Thoracic aorta (tissue), 2 donors: ENCODE measurements around the gene ZFPM1. TPM values are rescaled to one million over a fixed set of nuclear protein-coding genes. Genes with fewer than 3 reads are reported as not detected.

Experiments used
- ATAC-seq: fragments of 150-250 bp; one replicate; pipeline ENCODE4 v1.8.0; 2017; ENCODE audit warnings: low read depth; ENCODE audit not compliant: insufficient number of reproducible peaks, low FRiP score
- DNase-seq: peaks from one replicate; pipeline ENCODE4 v3.0.0-alpha.2; 2020; ENCODE audit warnings: low spot score
- H3K27ac ChIP-seq, 2 donors: fragments of 200-600 bp; sonication (generic); 1 replicate in 1 of 2; 2 replicates in 1 of 2; pipeline ENCODE4 v1.5.1; 2016; ENCODE audit warnings: mild to moderate bottlenecking in 2 of 2, moderate library complexity in 2 of 2
- H3K27me3 ChIP-seq: fragments of 200-600 bp; sonication (generic); replicated peaks from 2 replicates; pipeline ENCODE4 v1.6.0; 2016; ENCODE audit warnings: mild to moderate bottlenecking; ENCODE audit not compliant: insufficient read depth
- H3K36me3 ChIP-seq: fragments of 200-600 bp; sonication (generic); one replicate; pipeline ENCODE4 v1.5.1; 2016
- H3K4me1 ChIP-seq, 2 donors: fragments of 200-600 bp; sonication (generic); 1 replicate in 1 of 2; 2 replicates in 1 of 2; pipeline versions ENCODE4 v1.5.1 to v1.6.0; 2016; ENCODE audit warnings: low read depth in 2 of 2, mild to moderate bottlenecking in 1 of 2; ENCODE audit not compliant: control insufficient read depth in 1 of 2
- H3K4me3 ChIP-seq: fragments of 200-600 bp; sonication (generic); 2 replicates; pipeline ENCODE4 v1.5.1; 2016; ENCODE audit warnings: mild to moderate bottlenecking
- H3K9me3 ChIP-seq: fragments of 200-600 bp; sonication (generic); 2 replicates; pipeline ENCODE4 v1.5.1; 2016
- total RNA-seq, 2 donors: library from RNA; depleted of rRNA; stranded (reverse); fragments of >200 nt; gene quantifications; one replicate each; pipeline versions ENCODE4 v1.1.0 to v1.2.3, GENCODE V29; 2016
- TF ChIP-seq, protein P1 (sequence below): fragments of 200-600 bp; sonication (generic); IDR thresholded peaks from one replicate; pipeline ENCODE4 v1.5.1; 2019; ENCODE audit warnings: antibody characterized with exemption

The ZFPM1 gene
- total RNA-seq, 2 donors from 2014 or later: 1.8 to 2.5 TPM

- Histone ChIP-seq H3K4me3 (no peak overlapping the region), H3K27ac (no peak overlapping the region), H3K27me3 (no peaks in the 10 kb centered on the region), H3K4me1 (no peaks in the 10 kb centered on the region), H3K36me3 (no peaks in the 10 kb centered on the region), H3K9me3 (no peaks in the 10 kb centered on the region)
- DNase-seq (no peak), ATAC-seq (no peak)
- TF ChIP-seq, protein P1, sequence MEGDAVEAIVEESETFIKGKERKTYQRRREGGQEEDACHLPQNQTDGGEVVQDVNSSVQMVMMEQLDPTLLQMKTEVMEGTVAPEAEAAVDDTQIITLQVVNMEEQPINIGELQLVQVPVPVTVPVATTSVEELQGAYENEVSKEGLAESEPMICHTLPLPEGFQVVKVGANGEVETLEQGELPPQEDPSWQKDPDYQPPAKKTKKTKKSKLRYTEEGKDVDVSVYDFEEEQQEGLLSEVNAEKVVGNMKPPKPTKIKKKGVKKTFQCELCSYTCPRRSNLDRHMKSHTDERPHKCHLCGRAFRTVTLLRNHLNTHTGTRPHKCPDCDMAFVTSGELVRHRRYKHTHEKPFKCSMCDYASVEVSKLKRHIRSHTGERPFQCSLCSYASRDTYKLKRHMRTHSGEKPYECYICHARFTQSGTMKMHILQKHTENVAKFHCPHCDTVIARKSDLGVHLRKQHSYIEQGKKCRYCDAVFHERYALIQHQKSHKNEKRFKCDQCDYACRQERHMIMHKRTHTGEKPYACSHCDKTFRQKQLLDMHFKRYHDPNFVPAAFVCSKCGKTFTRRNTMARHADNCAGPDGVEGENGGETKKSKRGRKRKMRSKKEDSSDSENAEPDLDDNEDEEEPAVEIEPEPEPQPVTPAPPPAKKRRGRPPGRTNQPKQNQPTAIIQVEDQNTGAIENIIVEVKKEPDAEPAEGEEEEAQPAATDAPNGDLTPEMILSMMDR: no peak
These were observed 37.7 kb upstream of the ZFPM1 start for GRCh38 chr16:88415381-88415705.

- no peak for ATAC-seq
- H3K4me3 ChIP-seq: no peak overlapping the region
- H3K4me1 ChIP-seq: no peaks in the 10 kb centered on the region
- no peak for DNase-seq
- H3K27me3 ChIP-seq: no peaks in the 10 kb centered on the region
- no peak overlapping the region for H3K27ac ChIP-seq
- H3K36me3 ChIP-seq: no peaks in the 10 kb centered on the region
- no peaks in the 10 kb centered on the region for H3K9me3 ChIP-seq
- TF ChIP-seq, protein P1: no peak
These were observed 37.3 kb upstream of the ZFPM1 start for GRCh38 chr16:88415713-88416323.

DNA sequence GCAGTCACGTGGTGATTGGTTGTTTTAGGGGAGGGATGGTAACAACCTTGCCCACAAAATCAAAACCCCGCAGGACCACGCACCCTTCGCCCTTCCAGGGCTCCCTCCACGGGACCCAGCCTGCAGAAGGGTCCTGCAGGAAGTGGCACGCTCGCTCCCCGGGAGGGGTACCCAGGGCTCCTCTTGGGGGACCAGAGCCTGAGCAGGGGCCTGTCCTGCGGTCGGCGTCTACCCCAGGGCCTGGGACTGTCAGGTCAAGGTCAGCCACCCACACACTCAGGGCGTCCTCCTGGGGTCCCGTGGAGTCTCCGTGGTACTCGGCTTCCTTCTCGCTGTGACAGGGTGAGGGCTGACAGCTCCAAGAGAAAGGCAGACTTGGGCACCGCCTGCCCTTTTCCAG is 36.4 kb upstream of the ZFPM1 start:
- Histone ChIP-seq H3K4me3 (no peak overlapping the region), H3K36me3 (no peaks in the 10 kb centered on the region), H3K27ac (no peak overlapping the region), H3K4me1 (no peaks in the 10 kb centered on the region), H3K27me3 (no peaks in the 10 kb centered on the region), H3K9me3 (no peaks in the 10 kb centered on the region)
- ATAC-seq (no peak), DNase-seq (no peak)
- TF ChIP-seq, protein P1: no peak

DNA sequence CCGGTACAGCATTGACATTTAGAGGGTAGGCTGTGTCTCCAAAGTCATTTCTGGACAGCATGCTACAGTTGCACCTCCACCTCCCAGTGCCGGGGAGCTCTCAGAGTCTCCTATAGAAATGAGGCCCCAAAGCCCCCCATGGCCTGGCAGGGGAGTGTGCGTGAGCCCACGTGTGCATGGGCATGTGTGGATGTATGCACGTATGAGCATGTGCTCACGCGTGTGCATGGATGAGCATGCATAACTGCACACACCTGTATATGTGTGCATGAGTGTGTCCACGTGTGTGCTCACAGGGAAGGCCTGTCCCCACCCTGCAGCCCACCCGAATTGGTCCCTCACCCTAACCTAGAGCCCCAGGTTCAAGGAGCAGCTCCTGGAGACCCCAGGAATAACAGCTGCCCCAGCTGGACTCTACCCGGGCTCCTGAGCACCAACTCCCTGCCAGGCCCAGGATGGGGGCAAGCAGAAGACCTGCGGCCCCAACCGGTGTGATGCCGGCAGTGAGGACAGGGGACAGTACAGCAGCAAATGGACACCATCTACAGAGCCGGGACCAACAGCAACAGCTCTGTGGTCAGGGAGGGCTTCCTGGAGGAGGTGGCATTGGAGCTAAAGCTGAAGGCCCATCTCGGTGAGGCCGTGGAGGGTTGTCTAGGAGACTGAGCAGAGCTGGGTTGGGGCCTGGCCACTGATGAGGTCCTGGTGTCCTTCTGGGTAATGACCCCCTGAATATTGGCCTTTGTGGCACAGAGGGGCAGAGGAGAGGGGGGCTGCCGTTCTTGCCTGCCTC is 35.2 kb upstream of the ZFPM1 start:
- no peak for DNase-seq
- no peaks in the 10 kb centered on the region for H3K4me1 ChIP-seq
- no peaks in the 10 kb centered on the region for H3K36me3 ChIP-seq
- no peak overlapping the region for H3K27ac ChIP-seq
- TF ChIP-seq, protein P1: no peak
- no peak for ATAC-seq
- no peaks in the 10 kb centered on the region for H3K27me3 ChIP-seq
- no peaks in the 10 kb centered on the region for H3K9me3 ChIP-seq
- H3K4me3 ChIP-seq: no peak overlapping the region

- H3K4me3 ChIP-seq: no peak overlapping the region
- H3K9me3 ChIP-seq: no peaks in the 10 kb centered on the region
- H3K36me3 ChIP-seq: no peaks in the 10 kb centered on the region
- H3K27ac ChIP-seq: no peak overlapping the region
- H3K27me3 ChIP-seq: no peaks in the 10 kb centered on the region
- DNase-seq (no peak), ATAC-seq (no peak)
- H3K4me1 ChIP-seq: no peaks in the 10 kb centered on the region
- TF ChIP-seq, protein P1: no peak
These were observed 34.2 kb upstream of the ZFPM1 start for GRCh38 chr16:88418869-88419268.
